ENCODE measurements around the gene C4orf36.
A peak's percentile ranks its signal among the peaks of the same experiment; 100 is the strongest.

The C4orf36 gene

GRCh38 chr4:86910820-86911684 lies 18.8 kb upstream of the C4orf36 start:
- DNase-seq (ENCODE audit: insufficient read length) = no peak
- TF ChIP-seq POLR2AphosphoS5 (IDR thresholded peaks at IDR 0.05; ENCODE audit: low read depth, low read length) = no peak
- TF ChIP-seq TAF1 (IDR thresholded peaks at IDR 0.05; ENCODE audit: borderline replicate concordance, low read depth, low read length) = no peak
- TF ChIP-seq POLR2A (IDR thresholded peaks at IDR 0.05; ENCODE audit: low read depth, low read length) = no peak
- no peak for FAIRE-seq

- FAIRE-seq = no peak
- DNase-seq (ENCODE audit: insufficient read length) = no peak
- TF ChIP-seq TAF1 (IDR thresholded peaks at IDR 0.05; ENCODE audit: borderline replicate concordance, low read depth, low read length) (no peak), POLR2A (IDR thresholded peaks at IDR 0.05; ENCODE audit: low read depth, low read length) (no peak), POLR2AphosphoS5 (IDR thresholded peaks at IDR 0.05; ENCODE audit: low read depth, low read length) (no peak)
These were observed 18.1 kb upstream of the C4orf36 start for GRCh38 chr4:86910369-86910768.

GRCh38 chr4:86909546-86910295 lies 17.5 kb upstream of the C4orf36 start:
- no peak for TF ChIP-seq POLR2A (IDR thresholded peaks at IDR 0.05; ENCODE audit: low read depth, low read length)
- no peak for TF ChIP-seq POLR2AphosphoS5 (IDR thresholded peaks at IDR 0.05; ENCODE audit: low read depth, low read length)
- TF ChIP-seq TAF1 (IDR thresholded peaks at IDR 0.05; ENCODE audit: borderline replicate concordance, low read depth, low read length) = no peak
- FAIRE-seq (no peak), DNase-seq (ENCODE audit: insufficient read length) (no peak)

- no peak for DNase-seq (ENCODE audit: insufficient read length)
- FAIRE-seq = no peak
- TF ChIP-seq POLR2AphosphoS5 (IDR thresholded peaks at IDR 0.05; ENCODE audit: low read depth, low read length) (no peak), TAF1 (IDR thresholded peaks at IDR 0.05; ENCODE audit: borderline replicate concordance, low read depth, low read length) (no peak), POLR2A (IDR thresholded peaks at IDR 0.05; ENCODE audit: low read depth, low read length) (no peak)
These were observed 16.0 kb upstream of the C4orf36 start for GRCh38 chr4:86908251-86908657.

- DNase-seq (ENCODE audit: insufficient read length) (no peak), FAIRE-seq (no peak)
- no peak for TF ChIP-seq TAF1 (IDR thresholded peaks at IDR 0.05; ENCODE audit: borderline replicate concordance, low read depth, low read length)
- TF ChIP-seq POLR2A (IDR thresholded peaks at IDR 0.05; ENCODE audit: low read depth, low read length) = no peak
- TF ChIP-seq POLR2AphosphoS5 (IDR thresholded peaks at IDR 0.05; ENCODE audit: low read depth, low read length) = no peak
These were observed 9.6 kb upstream of the C4orf36 start for GRCh38 chr4:86901864-86902263.

GRCh38 chr4:86898562-86898961 lies 6.3 kb upstream of the C4orf36 start:
- no peak for FAIRE-seq
- TF ChIP-seq POLR2AphosphoS5 (IDR thresholded peaks at IDR 0.05; ENCODE audit: low read depth, low read length) (no peak), TAF1 (IDR thresholded peaks at IDR 0.05; ENCODE audit: borderline replicate concordance, low read depth, low read length) (no peak), POLR2A (IDR thresholded peaks at IDR 0.05; ENCODE audit: low read depth, low read length) (no peak)
- DNase-seq (ENCODE audit: insufficient read length) = no peak

GRCh38 chr4:86896596-86896995 lies 4.4 kb upstream of the C4orf36 start:
- FAIRE-seq (no peak), DNase-seq (ENCODE audit: insufficient read length) (no peak)
- TF ChIP-seq POLR2AphosphoS5 (IDR thresholded peaks at IDR 0.05; ENCODE audit: low read depth, low read length) (no peak), POLR2A (IDR thresholded peaks at IDR 0.05; ENCODE audit: low read depth, low read length) (no peak), TAF1 (IDR thresholded peaks at IDR 0.05; ENCODE audit: borderline replicate concordance, low read depth, low read length) (no peak)

- FAIRE-seq (peak; percentile 84), DNase-seq (ENCODE audit: insufficient read length) (no peak)
- TF ChIP-seq POLR2AphosphoS5 (IDR thresholded peaks at IDR 0.05; ENCODE audit: low read depth, low read length) (no peak), POLR2A (IDR thresholded peaks at IDR 0.05; ENCODE audit: low read depth, low read length) (no peak), TAF1 (IDR thresholded peaks at IDR 0.05; ENCODE audit: borderline replicate concordance, low read depth, low read length) (no peak)
These were observed 3.7 kb upstream of the C4orf36 start for GRCh38 chr4:86895692-86896488.

- DNase-seq (ENCODE audit: insufficient read length) (no peak), FAIRE-seq (no peak)
- no peak for TF ChIP-seq TAF1 (IDR thresholded peaks at IDR 0.05; ENCODE audit: borderline replicate concordance, low read depth, low read length)
- no peak for TF ChIP-seq POLR2A (IDR thresholded peaks at IDR 0.05; ENCODE audit: low read depth, low read length)
- no peak for TF ChIP-seq POLR2AphosphoS5 (IDR thresholded peaks at IDR 0.05; ENCODE audit: low read depth, low read length)
These were observed 2.2 kb upstream of the C4orf36 start for GRCh38 chr4:86894455-86894854.

GRCh38 chr4:86893136-86893535 lies 914 bp upstream of the C4orf36 start:
- DNase-seq (ENCODE audit: insufficient read length) (no peak), FAIRE-seq (no peak)
- TF ChIP-seq TAF1 (IDR thresholded peaks at IDR 0.05; ENCODE audit: borderline replicate concordance, low read depth, low read length) = no peak

GRCh38 chr4:86892636-86892960 lies 376 bp upstream of the C4orf36 start:
- DNase-seq (ENCODE audit: insufficient read length) = no peak
- TF ChIP-seq TAF1 (IDR thresholded peaks at IDR 0.05; ENCODE audit: borderline replicate concordance, low read depth, low read length) (no peak), POLR2AphosphoS5 (IDR thresholded peaks at IDR 0.05; ENCODE audit: low read depth, low read length) (no peak), POLR2A (IDR thresholded peaks at IDR 0.05; ENCODE audit: low read depth, low read length) (no peak)

More at GRCh38 chr4:86892636-86892960, 376 bp upstream of the C4orf36 start:
- no peak for FAIRE-seq

All from GM12892 (cell line).